GM12878 (cell line): Measurements from ENCODE around the gene SEMA5A. TPM values are rescaled to one million over a fixed set of nuclear protein-coding genes. Genes with fewer than 3 reads are reported as not detected.

ENCODE experiments used
- ATAC-seq: fragments of 200-7000 bp; cut with Tn5 transposase; 3 replicates; pipeline ENCODE4 v1.9.1; 2020; ENCODE audit warnings: mild to moderate bottlenecking, moderate library complexity
- BruUV-seq: library from RNA; stranded (reverse); fragments of 400-500 nt; replicated peaks from 2 replicates; lab custom pipeline; 2021; lab: Mats Ljungman, UMichigan
- CTCF ChIA-PET: fragments of 300-600 bp; sonication (Branson Sonifier 250); formaldehyde crosslinking; extraction: SDS; loops from one replicate; lab custom pipeline; 2021; ENCODE audit warnings: inconsistent platforms; lab: Yijun Ruan, JAX
- POLR2A ChIA-PET: fragments of 350-600 bp; formaldehyde crosslinking; extraction: SDS; loops from one replicate; lab custom pipeline; 2021; ENCODE audit warnings: inconsistent platforms; lab: Charles Lee
- RAD21 ChIA-PET: fragments of 300-600 bp; sonication (Branson Sonifier 250); formaldehyde crosslinking; loops from one replicate; lab custom pipeline; 2023; ENCODE audit warnings: antibody characterized with exemption; ENCODE audit not compliant: unreplicated experiment; lab: Charles Lee
- SMC1A ChIA-PET: fragments of 300-600 bp; sonication (Branson Sonifier 250); formaldehyde crosslinking; loops from one replicate; lab custom pipeline; 2023; ENCODE audit not compliant: unreplicated experiment, uncharacterized antibody; lab: Charles Lee
- DNase-seq: peaks from one replicate; pipeline ENCODE4 v3.0.0-alpha.2; 2011; ENCODE audit warnings: low read depth, low spot score
- FAIRE-seq: peaks from 3 replicates; lab custom pipeline; 2011; peaks lifted over from hg19 to GRCh38; lab: Jason Lieb, UNC
- H2AFZ ChIP-seq: 2 replicates; pipeline ENCODE4 v1.6.0; 2011; ENCODE audit warnings: low read depth, low read length, control low read depth; ENCODE audit not compliant: control insufficient read depth
- H3K27ac ChIP-seq: 2 replicates; pipeline ENCODE4 v1.5.1; 2011; ENCODE audit warnings: control low read depth; ENCODE audit not compliant: control insufficient read depth, insufficient read depth
- H3K27me3 ChIP-seq, 2 experiments: replicated peaks in 1 of 2; 2 replicates each; pipeline versions ENCODE4 v1.6.0 to v1.6.1; 2011; ENCODE audit warnings: low read length in 1 of 2; ENCODE audit not compliant: control insufficient read depth in 2 of 2, insufficient read depth in 2 of 2
- H3K36me3 ChIP-seq, 2 experiments: 2 replicates each; pipeline ENCODE4 v1.5.1; 2011; ENCODE audit warnings: low read length in 1 of 2; ENCODE audit not compliant: control insufficient read depth in 2 of 2, insufficient read depth in 2 of 2
- H3K4me1 ChIP-seq: 2 replicates; pipeline ENCODE4 v1.6.1; 2011; ENCODE audit warnings: mild to moderate bottlenecking, low read length, moderate library complexity, mixed read lengths; ENCODE audit not compliant: control insufficient read depth, insufficient read depth
- H3K4me2 ChIP-seq: 2 replicates; pipeline ENCODE4 v1.6.0; 2011; ENCODE audit warnings: control low read depth; ENCODE audit not compliant: control insufficient read depth, insufficient read depth
- H3K4me3 ChIP-seq: fragments of 200-600 bp; sonication (generic); 2 replicates; pipeline ENCODE4 v1.5.1; 2016
- H3K79me2 ChIP-seq: 2 replicates; pipeline ENCODE4 v1.6.0; 2011; ENCODE audit warnings: low read length; ENCODE audit not compliant: control insufficient read depth, insufficient read depth
- H3K9ac ChIP-seq: 2 replicates; pipeline ENCODE4 v1.8.0; 2011; ENCODE audit warnings: low read length, control low read depth, mixed read lengths; ENCODE audit not compliant: control insufficient read depth, insufficient read depth
- H3K9me3 ChIP-seq: replicated peaks from 3 replicates; pipeline ENCODE4 v1.5.1; 2011; ENCODE audit warnings: mild to moderate bottlenecking, low read length; ENCODE audit not compliant: control insufficient read depth, insufficient read depth
- H4K20me1 ChIP-seq: 2 replicates; pipeline ENCODE4 v1.6.0; 2011; ENCODE audit not compliant: control insufficient read depth, insufficient read depth
- EED ChIP-seq: sonication (generic); IDR thresholded peaks from 2 replicates; pipeline ENCODE4 v1.6.1; 2016; ENCODE audit warnings: antibody characterized with exemption, low read depth
- EZH2 ChIP-seq: IDR thresholded peaks from 2 replicates; pipeline ENCODE4 v1.6.1; 2012; ENCODE audit warnings: low read depth, mild to moderate bottlenecking, control low read depth, inconsistent platforms, low read length, borderline replicate concordance; ENCODE audit not compliant: control insufficient read depth
- IKZF2 ChIP-seq, 2 experiments: fragments of 450-650 bp; IDR thresholded peaks; 2 replicates each; pipeline ENCODE4 v1.6.1; 2017; ENCODE audit warnings: mild to moderate bottlenecking in 2 of 2, moderate library complexity in 2 of 2
- NRF1 ChIP-seq: conservative IDR thresholded peaks from 2 replicates; pipeline ENCODE4 v1.6.1; 2011; ENCODE audit warnings: mild to moderate bottlenecking, low read depth, low read length, improper control_type of control experiment
- POLR2AphosphoS5 ChIP-seq: IDR thresholded peaks from 2 replicates; pipeline ENCODE4 v1.6.1; 2011; ENCODE audit warnings: mild to moderate bottlenecking, low read length, inconsistent platforms
- STAT3 ChIP-seq: IDR thresholded peaks from 2 replicates; pipeline ENCODE4 v1.6.1; 2011; ENCODE audit warnings: low read depth, low read length, improper control_type of control experiment
- SUZ12 ChIP-seq: fragments of 200-600 bp; sonication (generic); IDR thresholded peaks from one replicate; pipeline ENCODE4 v1.6.1; 2018; ENCODE audit warnings: antibody characterized with exemption, mild to moderate bottlenecking; ENCODE audit not compliant: unreplicated experiment
- WRNIP1 ChIP-seq: IDR thresholded peaks from 2 replicates; pipeline ENCODE4 v1.6.1; 2011; ENCODE audit warnings: low read depth, low read length, improper control_type of control experiment, borderline replicate concordance
- ZNF24 ChIP-seq: fragments of 450-650 bp; IDR thresholded peaks from 2 replicates; pipeline ENCODE4 v1.6.1; 2017; ENCODE audit warnings: antibody characterized with exemption, mild to moderate bottlenecking
- ZNF384 ChIP-seq: IDR thresholded peaks from 2 replicates; pipeline ENCODE4 v1.6.1; 2012; ENCODE audit warnings: low read depth, mild to moderate bottlenecking, low read length, improper control_type of control experiment, borderline replicate concordance
- WGBS: methylation state at CpG from one replicate; pipeline ENCODE4 v1.1.6; 2016; ENCODE audit warnings: low lambda C conversion rate; ENCODE audit not compliant: insufficient replicate concordance, insufficient coverage; ENCODE audit errors: missing lambda C conversion rate; 5-methylcytosine and 5-hydroxymethylcytosine counted together
- in situ Hi-C: fragments of 300-500 bp; cut with MboI; formaldehyde crosslinking; loops from 9 replicates; pipeline ENCODE4 v1.14.3; 2018; ENCODE audit warnings: mixed read lengths
- intact Hi-C: fragments of 100-400 bp; cut with micrococcal nuclease; formaldehyde crosslinking; loops from one replicate; pipeline ENCODE4 v1.14.2; 2022; ENCODE audit not compliant: unreplicated experiment
- polyA plus RNA-seq, 11 experiments: library from polyadenylated mRNA; depleted of rRNA in 4 of 11; unstranded in 6 of 11; stranded (reverse) in 5 of 11; fragments of >200 nt; fragmentation: Nextera tagmentation in 4 of 11; fragmentation: Illumina TruSeq in 1 of 11; extraction: Ambion mirVana in 4 of 11; extraction: Trizol in 1 of 11; gene quantifications; 1 replicate in 1 of 11; 2 replicates in 10 of 11; pipeline versions ENCODE4 v1.2.1 to v1.2.3, GENCODE V29; 2011 to 2016; ENCODE audit warnings: inconsistent platforms in 2 of 11, missing spikeins in 2 of 11, low read depth in 1 of 11
- total RNA-seq, 4 experiments: library from RNA; depleted of rRNA in 3 of 4; stranded (reverse); fragments of >200 nt in 3 of 4; fragmentation: Illumina TruSeq in 1 of 4; extraction: Trizol in 1 of 4; gene quantifications; 2 replicates each; pipeline versions ENCODE4 v1.2.1 to v1.2.3, GENCODE V29; 2013 to 2021
- TF ChIP-seq, protein P1 (sequence below): fragments of 450-650 bp; IDR thresholded peaks from 2 replicates; pipeline ENCODE4 v1.6.1; 2016; ENCODE audit warnings: mild to moderate bottlenecking

The SEMA5A gene
- total and polyA plus RNA-seq, 10 of the 15 experiments (the other 5 are each of a cell fraction or from before 2014, with no cell fraction given), result 0.03 to 2.4 (median 0.09) TPM; not detected in 1

DNA sequence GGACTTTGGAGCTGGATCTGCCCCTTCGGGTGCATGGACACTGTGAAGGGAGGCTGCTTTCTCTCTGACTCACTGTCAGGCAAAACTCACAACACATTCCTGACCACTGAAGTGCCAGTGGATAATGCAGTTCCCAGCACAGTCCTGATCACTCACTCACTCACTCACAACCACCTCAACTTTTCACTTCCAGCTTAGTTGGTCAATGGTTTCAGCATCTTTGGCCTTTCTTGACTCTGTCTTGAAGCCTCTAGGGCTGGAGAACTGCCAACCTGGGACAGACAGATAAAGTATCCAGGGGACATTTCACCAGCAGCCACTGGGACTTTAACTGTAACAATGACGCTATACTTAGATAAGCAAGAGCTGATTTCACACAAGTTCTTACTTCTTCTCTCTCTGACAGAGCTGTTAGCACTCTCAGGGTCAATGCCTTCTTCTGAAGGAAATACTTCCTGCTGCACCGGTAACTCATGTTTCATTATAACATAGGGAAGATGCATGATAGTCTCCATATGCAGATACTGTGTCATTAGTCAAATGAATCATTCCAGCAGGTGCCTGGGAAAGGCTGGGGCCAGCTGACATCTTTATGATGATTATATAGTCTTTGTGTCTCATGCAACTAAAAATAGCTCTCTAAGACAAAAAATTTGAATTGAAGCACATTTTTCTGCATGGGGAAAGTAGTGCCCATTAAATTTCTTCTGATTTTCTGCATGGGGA is 499.0 kb downstream of the SEMA5A start:
- intact Hi-C loops, result no loop called here
- ATAC-seq (no peak), FAIRE-seq (no peak), DNase-seq (no peak)
- RAD21 ChIA-PET, result no interaction called here
- no peak overlapping the region for H3K27ac ChIP-seq
- TF ChIP-seq WRNIP1 (no peak), EED (no peak), STAT3 (no peak), IKZF2 (IDR thresholded peaks at IDR 0.05) (no peak), POLR2AphosphoS5 (no peak), NRF1 (no peak), EZH2 (no peak), ZNF384 (no peak), SUZ12 (no peak), ZNF24 (no peak)
- TF ChIP-seq, protein P1, sequence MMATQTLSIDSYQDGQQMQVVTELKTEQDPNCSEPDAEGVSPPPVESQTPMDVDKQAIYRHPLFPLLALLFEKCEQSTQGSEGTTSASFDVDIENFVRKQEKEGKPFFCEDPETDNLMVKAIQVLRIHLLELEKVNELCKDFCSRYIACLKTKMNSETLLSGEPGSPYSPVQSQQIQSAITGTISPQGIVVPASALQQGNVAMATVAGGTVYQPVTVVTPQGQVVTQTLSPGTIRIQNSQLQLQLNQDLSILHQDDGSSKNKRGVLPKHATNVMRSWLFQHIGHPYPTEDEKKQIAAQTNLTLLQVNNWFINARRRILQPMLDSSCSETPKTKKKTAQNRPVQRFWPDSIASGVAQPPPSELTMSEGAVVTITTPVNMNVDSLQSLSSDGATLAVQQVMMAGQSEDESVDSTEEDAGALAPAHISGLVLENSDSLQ, result no peak
- H4K20me1 ChIP-seq, result no peaks in the 10 kb centered on the region
- no peaks in the 10 kb centered on the region for H3K79me2 ChIP-seq
- no peak overlapping the region for H2AFZ ChIP-seq
- no peaks in the 10 kb centered on the region for H3K4me1 ChIP-seq
- SMC1A ChIA-PET, result interaction anchor here (1.1 to 1.7 kb wide), 2 partner anchors 8 to 16 kb away, joined by 3 to 6 read pairs; no protein-coding TSS in a partner anchor
- H3K9ac ChIP-seq, result no peak overlapping the region
- H3K36me3 ChIP-seq, result no peaks in the 10 kb centered on the region
- no peaks in the 10 kb centered on the region for H3K9me3 ChIP-seq
- H3K4me2 ChIP-seq, result no peak overlapping the region
- CTCF ChIA-PET, result no interaction called here
- POLR2A ChIA-PET, result interaction anchor here (1.0 kb wide), 1 partner anchor 12 kb away, joined by 5 read pairs; no protein-coding TSS in a partner anchor
- no peaks in the 10 kb centered on the region for H3K27me3 ChIP-seq
- BruUV-seq, result no TSS peak
- WGBS, result 59% methylated on average over 3 of the region's 3 CpGs
- H3K4me3 ChIP-seq, result no peak overlapping the region
- in situ Hi-C loops, result no loop called here
